ENCODE measurements around the gene OTUD6A.

Gene OTUD6A

DNA sequence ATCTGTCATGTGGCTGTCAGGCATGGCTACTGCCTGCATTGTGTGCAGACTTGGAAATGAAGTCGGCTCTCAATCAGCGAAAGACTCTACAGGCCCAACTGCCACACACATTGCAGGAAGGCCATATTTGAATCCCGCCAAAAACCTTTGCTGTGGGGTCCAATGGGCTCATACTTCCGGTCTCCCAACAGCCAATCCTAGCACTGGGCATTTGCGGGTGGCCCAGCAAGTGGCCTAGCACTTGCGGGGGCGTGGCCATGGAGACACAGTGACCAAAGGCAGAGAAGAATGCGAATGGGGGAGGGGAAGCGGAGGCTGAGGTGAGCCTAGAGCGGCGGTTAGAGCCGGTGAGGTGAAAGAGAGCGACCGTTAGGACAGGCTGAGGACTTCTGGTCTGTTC lies at the start of gene OTUD6A:
Gene OTUD6A (plus strand): TSS at position 382 of the 400 bp plus-strand sequence. CDS start 68 bp downstream, outside the sequence.
- no peak for DNase-seq

DNA sequence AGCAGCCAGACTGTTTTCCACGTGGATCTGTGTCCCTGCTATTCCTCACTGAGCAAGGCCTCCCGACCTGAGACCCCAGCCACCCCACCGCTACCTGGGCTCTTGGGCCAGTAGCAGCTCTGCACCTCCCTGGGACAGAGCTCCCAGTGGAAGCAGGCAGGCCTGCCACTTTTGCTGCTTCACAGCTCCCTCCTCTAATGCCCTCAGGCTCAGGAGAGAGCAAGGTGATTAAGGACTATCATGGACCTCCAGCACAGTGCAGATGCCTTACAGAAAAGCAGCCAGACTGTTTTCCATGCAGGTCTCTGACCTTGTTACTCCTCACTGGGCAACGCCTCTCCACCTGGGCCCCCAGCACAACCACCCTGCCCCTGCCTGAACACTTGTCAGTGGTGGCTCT lies 49.5 kb upstream of the OTUD6A start:
- no peak for DNase-seq

DNA sequence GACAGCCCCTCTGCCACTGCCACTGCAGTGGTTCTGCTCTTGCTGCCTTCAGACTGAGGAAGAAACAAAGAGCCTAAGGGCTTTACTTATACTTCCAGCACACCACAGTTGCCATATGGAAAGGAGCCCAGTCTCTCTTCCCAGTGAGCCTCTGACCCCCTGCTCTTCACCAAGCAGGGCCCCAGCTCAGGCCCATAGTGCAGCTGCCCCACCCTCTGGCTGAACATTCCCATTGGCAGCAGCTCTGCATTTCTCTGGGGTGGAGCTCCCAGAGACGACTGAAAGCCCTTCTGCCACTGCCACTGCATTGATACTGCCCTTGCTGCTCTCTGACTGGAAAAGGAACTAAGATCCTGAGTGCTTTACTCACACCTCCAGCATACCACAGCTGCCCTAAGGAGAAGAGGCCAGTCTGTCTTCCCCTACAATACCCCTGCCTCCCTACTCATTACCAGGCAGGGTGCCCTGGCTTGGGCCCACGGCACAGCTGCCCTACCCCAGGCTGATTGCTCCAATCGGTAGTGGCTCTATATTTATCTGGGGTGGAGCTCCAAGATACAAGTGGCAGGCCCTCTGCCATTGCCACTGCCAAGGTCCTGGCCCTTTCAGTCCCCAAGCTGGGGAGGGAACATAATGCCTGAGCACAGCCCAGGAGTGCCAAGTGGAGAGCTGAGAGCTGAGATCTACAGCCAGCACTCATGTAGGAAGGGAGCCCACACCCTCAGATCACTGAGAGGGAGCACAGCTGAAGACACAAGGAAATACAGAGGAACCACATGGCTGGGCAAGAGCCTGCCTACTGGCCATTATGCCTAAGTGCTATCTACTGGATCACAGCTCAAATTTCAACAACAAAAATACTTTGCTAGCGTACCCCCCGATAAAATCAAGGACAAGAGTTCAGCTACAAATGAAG lies 48.5 kb upstream of the OTUD6A start:
- DNase-seq = no peak

DNA sequence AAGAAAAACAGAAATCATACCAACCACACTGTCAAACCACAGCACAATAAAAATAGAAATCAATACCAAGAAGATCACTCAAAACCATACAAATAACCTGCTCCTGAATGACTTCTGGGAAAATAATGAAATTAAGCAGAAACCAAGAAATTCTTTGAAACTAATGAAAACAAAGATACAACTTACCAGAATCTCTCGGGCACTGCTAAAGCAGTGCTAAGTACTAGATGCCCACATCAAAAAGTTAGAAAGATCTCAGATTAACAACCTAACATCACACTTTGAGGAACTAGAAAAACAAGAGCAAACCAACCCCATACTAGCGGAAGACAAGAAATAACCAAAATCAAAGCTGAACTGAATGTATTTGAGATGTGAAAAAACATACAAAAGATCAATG lies 45.7 kb upstream of the OTUD6A start:
- no peak for DNase-seq

- no peak for DNase-seq
These were observed 39.6 kb upstream of the OTUD6A start for GRCh38 chrX:70022616-70023015.

- no peak for DNase-seq
These were observed 36.8 kb upstream of the OTUD6A start for GRCh38 chrX:70025464-70025863.

- DNase-seq = no peak
These were observed 36.0 kb upstream of the OTUD6A start for GRCh38 chrX:70026112-70026850.

GRCh38 chrX:70026851-70027200 lies 35.4 kb upstream of the OTUD6A start:
- no peak for DNase-seq

- DNase-seq = no peak
These were observed 32.4 kb upstream of the OTUD6A start for GRCh38 chrX:70029863-70030262.

- DNase-seq = no peak
These were observed 31.9 kb upstream of the OTUD6A start for GRCh38 chrX:70030301-70030767.

DNA sequence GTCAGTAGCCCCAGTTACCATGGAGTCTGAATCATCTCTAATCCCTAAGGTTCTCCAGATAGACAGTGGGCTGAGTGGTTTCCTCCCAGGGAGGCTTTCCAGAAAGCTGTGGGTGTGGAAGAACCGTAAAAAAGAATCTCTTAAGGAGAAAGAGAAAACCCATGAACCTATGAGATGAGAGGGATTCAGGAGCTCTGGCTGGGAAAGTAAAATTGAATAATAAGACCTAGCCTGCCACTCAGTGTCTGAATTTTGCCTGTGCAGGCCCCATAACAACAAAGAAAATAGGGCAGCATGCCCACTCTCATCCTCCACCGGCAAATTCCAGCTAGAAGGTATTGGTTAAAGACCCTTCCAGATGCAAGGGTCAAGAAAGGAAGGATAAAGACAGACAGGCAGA lies 29.5 kb upstream of the OTUD6A start:
- DNase-seq = no peak

DNA sequence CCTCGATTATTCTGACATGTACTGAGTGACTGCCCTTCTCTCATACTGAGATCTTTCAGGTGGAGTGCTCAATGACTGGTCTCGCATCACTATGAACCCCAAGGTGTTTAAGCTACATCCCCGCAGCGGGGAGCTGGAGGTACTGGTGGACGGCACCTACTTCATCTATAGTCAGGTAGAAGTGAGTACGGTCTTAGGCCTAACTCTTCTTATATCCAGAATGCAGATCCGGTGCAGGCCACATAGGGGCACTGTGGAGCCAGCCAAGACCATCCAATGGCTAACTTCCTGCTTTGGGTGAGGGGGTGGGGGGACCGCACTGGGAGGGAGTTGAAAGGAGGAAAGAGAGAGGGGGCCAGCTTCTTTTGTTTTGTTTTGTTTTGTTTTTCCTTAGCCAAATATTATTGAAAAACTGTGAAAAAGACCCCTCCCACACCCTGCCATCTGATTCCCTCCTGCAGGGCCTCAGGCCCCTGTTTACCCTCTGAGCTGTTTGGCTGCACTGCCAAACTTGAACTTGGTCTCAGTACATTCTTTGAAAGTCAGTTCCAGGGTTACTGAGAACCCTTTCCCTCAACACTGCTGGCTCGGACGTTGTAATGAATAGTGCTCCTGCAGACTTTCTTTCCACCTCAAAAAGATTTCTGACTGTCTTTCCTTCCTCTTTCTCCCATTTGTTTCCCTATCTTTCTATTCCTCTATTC lies 28.8 kb upstream of the OTUD6A start:
- no peak for DNase-seq

GRCh38 chrX:70034646-70035045 lies 27.6 kb upstream of the OTUD6A start:
- no peak for DNase-seq

- no peak for DNase-seq
These were observed 23.7 kb upstream of the OTUD6A start for GRCh38 chrX:70038515-70038914.

DNA sequence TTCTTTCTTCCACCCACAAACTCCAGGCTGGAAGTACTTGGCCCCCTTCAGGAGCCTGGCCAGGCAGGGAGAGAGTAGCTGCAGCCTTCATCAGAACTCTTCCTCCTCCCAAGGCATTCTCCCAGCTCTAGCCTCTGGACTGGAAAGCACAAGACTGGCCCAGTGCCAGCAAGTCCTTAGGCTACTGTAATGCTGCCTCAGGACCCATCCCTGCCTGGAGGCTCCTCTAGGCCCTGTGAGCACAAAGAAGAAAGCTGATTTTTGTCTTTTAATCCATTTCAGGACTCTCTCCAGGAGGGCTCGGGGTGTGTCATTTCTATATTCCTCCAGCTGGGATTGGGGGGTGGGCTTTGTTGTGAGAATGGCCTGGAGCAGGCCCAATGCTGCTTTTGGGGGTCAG lies 23.3 kb upstream of the OTUD6A start:
- DNase-seq = no peak

DNA sequence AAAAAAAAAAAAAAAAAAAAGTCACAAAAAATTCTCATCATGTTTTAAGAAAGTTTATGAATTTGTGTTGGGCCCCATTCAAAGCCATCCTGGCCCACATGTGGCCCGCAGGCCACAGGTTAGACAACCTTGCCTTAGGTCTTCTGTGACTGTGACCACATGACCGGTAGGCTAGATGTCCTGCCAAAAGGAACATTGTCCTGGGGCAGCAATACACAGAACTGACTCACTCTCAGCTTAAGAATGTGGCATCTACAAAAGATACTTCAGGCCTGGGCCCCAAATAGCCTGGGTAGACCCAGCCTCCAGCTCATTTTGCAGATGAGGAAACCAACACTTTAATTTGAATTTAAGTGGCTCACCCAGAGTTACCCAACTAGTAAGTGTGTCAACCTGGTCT lies 22.5 kb upstream of the OTUD6A start:
- no peak for DNase-seq

GRCh38 chrX:70041993-70042392 lies 20.3 kb upstream of the OTUD6A start:
- DNase-seq = no peak

DNA sequence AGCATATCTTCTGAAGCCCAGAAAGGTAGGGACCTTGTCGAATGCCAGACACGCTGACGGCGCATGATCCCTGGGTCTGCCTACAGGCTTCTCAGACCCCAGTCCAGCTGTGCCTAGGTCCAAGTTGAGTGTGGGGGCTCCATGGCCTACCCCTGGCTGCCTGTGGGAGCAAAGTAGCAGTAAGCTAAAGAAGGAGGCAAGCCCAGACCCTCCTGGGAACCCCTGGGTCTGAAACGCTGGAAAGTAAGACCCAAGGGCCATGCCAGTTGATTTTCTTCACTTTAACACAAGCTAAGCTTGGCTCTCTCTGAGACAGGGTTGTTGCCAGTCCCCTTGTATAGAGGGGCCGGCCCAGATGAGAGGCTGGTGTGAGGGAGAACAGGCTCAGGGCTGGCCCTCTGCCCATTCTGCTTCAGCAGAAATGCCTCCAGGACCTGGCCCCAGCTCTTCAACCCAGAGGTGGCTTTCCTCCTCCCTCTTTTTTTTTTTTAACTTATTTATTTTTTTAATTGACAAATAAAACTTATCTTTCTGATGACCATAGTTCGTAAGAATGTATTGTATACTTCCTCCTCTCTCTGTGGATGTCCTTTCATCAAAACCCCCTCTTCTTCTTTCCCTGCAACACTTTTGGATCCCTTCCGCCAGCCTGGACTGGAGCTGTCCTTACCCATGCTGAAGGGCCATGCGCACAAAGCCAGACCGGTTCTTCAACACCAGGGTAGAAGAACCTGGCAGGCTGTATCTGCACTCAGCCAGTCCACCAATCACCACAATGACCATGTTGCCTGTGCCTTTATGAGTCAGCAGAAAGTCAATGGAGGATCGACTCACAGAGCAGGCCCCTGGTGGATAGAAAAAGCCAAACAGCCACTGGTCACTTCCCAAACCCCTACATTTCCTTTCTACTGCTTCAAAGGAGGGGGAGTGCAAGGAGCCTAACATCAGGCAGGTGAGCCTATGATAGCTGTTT lies 19.6 kb upstream of the OTUD6A start:
- DNase-seq = no peak

GRCh38 chrX:70043685-70044084 lies 18.6 kb upstream of the OTUD6A start:
- DNase-seq = no peak

DNA sequence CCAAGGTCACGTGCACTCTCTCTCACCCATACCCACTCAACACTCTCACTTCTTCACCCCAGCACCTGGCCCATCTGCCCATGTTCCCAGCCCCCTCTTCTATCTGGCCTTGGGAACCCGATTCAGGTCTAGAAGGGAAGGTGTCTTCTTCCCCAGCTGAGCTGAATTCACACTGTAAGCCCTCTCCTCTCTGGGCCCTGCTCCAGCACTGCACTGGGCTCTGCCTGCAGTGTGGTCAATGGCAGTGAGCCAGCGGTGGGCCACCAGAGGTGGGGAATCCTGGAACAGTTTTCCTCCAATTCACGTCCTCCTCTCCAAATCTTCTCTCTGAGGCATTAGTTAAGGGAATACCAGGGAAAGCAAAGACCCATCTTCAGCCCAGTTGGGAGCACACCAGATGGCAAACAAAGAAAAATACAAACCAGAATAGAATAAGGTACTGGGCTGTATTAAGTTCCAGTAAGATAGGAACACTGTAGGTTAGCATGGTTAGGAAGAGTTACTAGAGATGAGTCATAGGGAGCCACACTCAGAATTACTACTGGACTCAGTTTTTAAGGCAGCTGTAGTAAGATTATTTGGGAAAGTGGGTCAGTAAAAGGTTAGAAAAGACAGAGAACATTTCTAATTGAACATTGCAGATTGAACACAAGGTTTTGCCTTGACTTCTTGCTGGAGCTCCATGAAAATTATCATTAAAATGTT lies 17.6 kb upstream of the OTUD6A start:
- no peak for DNase-seq

DNA sequence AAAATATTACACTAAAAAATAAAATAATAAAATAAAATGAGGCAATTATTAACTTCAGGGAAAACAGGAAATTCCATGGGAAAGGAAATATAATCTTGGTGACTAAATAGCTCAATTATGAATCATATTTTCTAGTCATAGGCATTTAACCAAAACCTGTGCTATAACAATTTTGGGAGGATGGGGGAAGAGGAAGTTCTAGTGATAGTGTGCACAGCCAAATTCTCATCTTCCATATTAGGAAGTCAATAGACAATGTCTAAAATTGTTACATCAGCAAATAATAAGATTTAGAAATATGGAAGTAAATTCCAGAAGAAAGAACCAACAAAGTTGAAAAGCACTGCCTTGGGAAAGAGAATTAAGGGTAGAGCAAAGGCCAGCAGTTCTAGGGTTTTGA lies 15.3 kb upstream of the OTUD6A start:
- DNase-seq = no peak

DNA sequence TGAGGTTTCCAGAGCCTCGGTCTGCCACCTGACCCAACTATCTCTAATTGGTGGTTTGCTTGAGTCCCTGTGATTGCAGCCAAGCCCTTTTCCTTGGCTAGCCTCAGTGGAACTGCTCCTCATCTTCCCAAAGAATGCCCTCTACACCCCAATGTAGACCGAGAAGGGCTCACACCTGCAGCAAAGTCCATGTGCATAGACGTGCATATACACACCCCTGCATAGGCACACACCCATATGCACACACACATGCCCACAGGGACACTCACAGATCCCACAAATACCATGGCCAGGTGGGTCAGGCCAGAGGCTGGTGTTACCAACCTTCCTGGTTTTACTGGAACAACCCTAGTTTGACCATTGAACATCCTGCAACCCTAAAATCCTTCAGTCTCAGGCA lies 12.9 kb upstream of the OTUD6A start:
- DNase-seq = no peak
